Stimulated activated CD8-positive, alpha-beta memory T cell treated with anti-CD3 and anti-CD28 coated beads, Interleukin-12 subunit alpha, Interleukin-12 subunit beta, amount 100 ng/mL, for 24 hours (primary cell): ENCODE results near the gene FN1.

Experiments used
- DNase-seq: peaks from one replicate; pipeline ENCODE4 v3.0.0-alpha.2; 2020; ENCODE audit errors: extremely low read depth

FN1 gene

GRCh38 chr2:215383652-215384279, 52.1 kb downstream of the FN1 start:
- DNase-seq, result no peak

GRCh38 chr2:215382480-215382879, 53.4 kb downstream of the FN1 start:
- no peak for DNase-seq

- DNase-seq, result no peak
These were observed 53.9 kb downstream of the FN1 start for GRCh38 chr2:215382011-215382410.

GRCh38 chr2:215380699-215381098, 55.2 kb downstream of the FN1 start:
- DNase-seq, result no peak

GRCh38 chr2:215379948-215380347, 55.9 kb downstream of the FN1 start:
- no peak for DNase-seq

- DNase-seq, result no peak
These were observed 56.8 kb downstream of the FN1 start for GRCh38 chr2:215379039-215379438.

GRCh38 chr2:215378045-215378444, 57.8 kb downstream of the FN1 start:
- no peak for DNase-seq

GRCh38 chr2:215377283-215377682, 58.6 kb downstream of the FN1 start:
- DNase-seq, result no peak

GRCh38 chr2:215376103-215376780, 59.6 kb downstream of the FN1 start:
- DNase-seq, result no peak

- no peak for DNase-seq
These were observed 60.4 kb downstream of the FN1 start for GRCh38 chr2:215375467-215375830.

- no peak for DNase-seq
These were observed 61.0 kb downstream of the FN1 start for GRCh38 chr2:215374642-215375466.

- DNase-seq, result no peak
These were observed 61.9 kb downstream of the FN1 start for GRCh38 chr2:215374002-215374401.

- no peak for DNase-seq
These were observed 62.8 kb downstream of the FN1 start for GRCh38 chr2:215372968-215373649.

- DNase-seq, result no peak
These were observed 63.7 kb downstream of the FN1 start for GRCh38 chr2:215371915-215372897.

GRCh38 chr2:215370112-215370965, 65.5 kb downstream of the FN1 start:
- no peak for DNase-seq

GRCh38 chr2:215369181-215369760, 66.6 kb downstream of the FN1 start:
- DNase-seq, result no peak

- DNase-seq, result no peak
These were observed 67.4 kb downstream of the FN1 start for GRCh38 chr2:215368493-215368809.

GRCh38 chr2:215367662-215368492, 68.0 kb downstream of the FN1 start:
- no peak for DNase-seq

- DNase-seq, result no peak
These were observed 69.3 kb downstream of the FN1 start for GRCh38 chr2:215366440-215367032.
